ENCODE results near the gene TTC21B.
A peak's percentile ranks its signal among the peaks of the same experiment; 100 is the strongest.

Gene TTC21B

DNA sequence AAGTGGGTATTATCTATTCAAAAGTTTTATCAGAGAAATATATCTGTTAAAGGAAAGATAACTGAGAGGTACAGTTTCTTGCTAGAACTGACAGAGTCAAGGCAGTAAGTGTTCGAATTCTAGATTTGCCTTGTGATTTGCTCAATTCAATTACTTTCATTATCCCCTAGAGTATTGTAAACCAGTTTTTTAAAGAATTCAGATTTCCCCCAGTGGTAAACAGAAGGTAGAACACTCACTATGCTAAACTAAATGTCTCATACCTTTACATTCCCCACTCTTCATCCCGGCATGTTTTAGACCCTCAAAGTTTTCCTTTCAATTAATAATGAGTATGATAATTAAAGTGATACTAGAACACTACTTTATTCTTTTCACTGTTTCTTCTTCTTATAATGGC lies 28.6 kb downstream of the TTC21B start:
- no peak for DNase-seq (ENCODE audit: low spot score)

GRCh38 chr2:165920748-165921147 lies 32.8 kb downstream of the TTC21B start:
- no peak for DNase-seq (ENCODE audit: low spot score)

- DNase-seq (ENCODE audit: low spot score) = no peak
Observed at GRCh38 chr2:165913636-165914035, 39.9 kb downstream of the TTC21B start.

- no peak for DNase-seq (ENCODE audit: low spot score)
Observed at GRCh38 chr2:165911981-165912380, 41.6 kb downstream of the TTC21B start.

GRCh38 chr2:165911231-165911630 lies 42.3 kb downstream of the TTC21B start:
- DNase-seq (ENCODE audit: low spot score) = peak; percentile 10

DNA sequence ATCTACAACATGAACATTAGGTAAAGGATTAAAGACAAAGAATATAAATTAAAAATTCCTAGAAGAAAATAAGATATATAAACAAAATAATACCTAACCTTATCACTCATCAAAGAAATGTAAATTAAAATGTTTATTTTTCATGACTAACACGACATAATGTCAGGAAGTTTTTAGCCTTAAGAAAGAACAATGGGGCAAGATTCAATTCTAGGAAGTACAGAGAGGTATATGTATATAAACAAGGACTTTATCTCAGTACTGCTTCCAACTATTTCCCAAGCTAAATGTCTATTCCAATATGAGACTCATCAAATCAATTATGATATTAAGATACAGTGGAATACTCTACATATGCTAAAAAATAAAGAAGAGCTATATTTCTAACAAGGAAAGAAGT lies 44.1 kb downstream of the TTC21B start:
- DNase-seq (ENCODE audit: low spot score) = no peak

GRCh38 chr2:165905854-165906253 lies 47.7 kb downstream of the TTC21B start:
- DNase-seq (ENCODE audit: low spot score) = peak; percentile 4

DNA sequence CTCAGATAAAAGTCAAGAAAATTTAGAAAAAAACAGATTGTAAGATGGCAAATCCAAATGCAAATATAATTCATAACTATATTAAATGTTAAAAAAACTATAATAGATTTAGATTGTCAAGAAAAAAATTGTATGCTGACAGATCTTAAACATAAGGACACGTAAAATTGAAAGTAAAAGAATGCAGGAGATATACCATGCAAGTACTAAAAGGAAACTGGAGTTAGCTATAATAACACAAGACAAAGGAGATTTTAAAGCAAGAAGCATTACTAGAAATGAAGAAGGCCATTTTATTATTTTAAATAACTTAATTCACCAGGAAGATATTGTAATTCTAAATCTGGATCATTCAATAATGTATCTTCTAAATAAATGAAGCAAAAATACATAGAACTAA lies 48.3 kb downstream of the TTC21B start:
- no peak for DNase-seq (ENCODE audit: low spot score)

DNA sequence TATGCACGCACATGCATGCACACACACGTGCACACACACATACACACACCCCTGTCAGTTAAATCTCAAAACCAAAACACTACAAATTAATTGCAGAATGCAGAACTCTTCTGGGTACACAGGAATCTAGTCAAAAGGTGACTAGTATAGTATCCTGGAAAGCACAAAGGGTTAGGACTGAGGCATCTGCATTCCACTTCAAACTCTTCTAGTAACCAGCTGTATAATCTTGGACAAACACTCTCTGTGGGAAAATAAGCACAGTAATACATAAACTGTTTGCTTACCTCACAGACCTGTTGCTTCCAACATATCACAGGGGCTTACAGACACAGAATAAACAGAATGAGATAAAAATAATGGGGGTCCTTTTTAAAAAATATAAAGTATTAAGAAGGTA lies 49.1 kb downstream of the TTC21B start:
- DNase-seq (ENCODE audit: low spot score) = no peak

- no peak for DNase-seq (ENCODE audit: low spot score)
Observed at GRCh38 chr2:165903406-165903805, 50.2 kb downstream of the TTC21B start.

DNA sequence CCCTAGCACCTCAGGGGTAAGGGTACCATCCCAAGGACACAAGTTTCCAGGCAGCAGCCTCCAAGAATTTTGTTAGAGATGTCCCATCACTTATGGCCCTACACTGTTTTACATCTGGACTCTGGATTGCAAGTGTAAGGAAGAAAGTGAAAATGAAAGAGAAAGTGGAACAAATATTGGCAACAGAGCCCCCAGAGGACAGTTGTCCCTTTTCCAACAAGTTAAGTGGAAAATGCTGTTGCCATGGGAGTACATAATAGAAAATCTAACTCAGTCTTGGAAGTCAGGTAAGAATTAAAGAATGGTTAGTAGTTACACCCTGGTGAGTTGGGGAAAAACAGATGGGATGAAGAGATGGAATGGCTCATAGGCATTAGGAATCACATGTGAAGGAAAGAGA lies 50.6 kb downstream of the TTC21B start:
- DNase-seq (ENCODE audit: low spot score) = peak; percentile 24

GRCh38 chr2:165901620-165902298 lies 51.8 kb downstream of the TTC21B start:
- DNase-seq (ENCODE audit: low spot score) = no peak

DNA sequence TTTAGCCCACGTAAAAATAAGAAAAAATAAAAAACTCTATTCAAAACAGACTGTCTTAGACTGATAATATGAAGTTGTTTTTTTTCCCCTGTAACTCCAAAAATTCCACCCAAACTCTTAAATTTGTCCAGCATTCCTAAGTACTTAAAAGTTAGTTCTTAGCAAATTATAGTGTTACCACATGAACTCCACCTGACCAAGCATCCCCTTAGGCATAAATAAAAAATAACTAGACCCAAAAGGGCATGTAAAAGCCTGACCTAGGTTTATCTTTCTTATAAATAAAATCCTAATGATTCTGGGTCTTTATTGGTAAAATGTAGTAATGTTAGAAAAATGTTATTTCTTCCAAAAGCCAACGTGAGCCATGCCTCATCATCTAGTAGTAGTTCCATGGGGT lies 54.3 kb downstream of the TTC21B start:
- no peak for DNase-seq (ENCODE audit: low spot score)

DNA sequence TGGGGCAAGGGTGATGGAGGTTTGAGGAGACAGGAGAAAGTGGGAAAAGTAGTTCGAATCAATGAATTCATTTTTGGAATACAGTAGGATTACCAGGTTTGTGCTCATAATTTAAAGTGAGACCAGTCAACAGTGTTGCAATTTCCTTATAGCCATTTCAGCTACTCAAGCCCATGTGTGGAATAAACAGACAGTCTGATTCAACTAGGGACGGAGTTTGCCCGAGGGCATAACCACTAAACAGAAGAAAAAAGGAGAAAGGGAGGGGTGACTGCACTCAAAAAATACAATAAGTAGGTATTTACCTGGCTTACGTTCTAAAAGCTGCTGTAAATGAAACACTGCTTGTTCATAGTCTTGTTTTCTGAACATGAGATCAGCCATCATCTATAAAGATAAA lies 55.2 kb downstream of the TTC21B start:
- no peak for DNase-seq (ENCODE audit: low spot score)

DNA sequence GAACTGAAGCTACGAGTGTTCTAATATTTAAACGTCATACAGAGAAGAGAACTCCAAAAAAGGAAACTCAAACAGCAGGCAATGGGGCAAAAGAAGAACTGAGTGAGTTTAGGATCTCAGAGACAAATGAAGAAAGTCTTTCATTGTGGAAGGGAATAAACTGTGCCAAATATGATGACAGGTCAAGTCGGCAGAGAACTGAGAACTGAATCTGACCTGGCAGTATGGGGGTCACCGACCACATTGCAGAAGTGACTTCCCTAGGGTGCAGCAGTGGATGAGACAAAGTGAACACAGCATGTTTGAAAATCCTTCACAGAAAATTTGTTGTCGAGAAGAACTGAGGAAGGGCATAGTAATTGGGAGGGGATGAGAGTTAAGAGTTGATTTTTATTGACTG lies 55.9 kb downstream of the TTC21B start:
- no peak for DNase-seq (ENCODE audit: low spot score)

DNA sequence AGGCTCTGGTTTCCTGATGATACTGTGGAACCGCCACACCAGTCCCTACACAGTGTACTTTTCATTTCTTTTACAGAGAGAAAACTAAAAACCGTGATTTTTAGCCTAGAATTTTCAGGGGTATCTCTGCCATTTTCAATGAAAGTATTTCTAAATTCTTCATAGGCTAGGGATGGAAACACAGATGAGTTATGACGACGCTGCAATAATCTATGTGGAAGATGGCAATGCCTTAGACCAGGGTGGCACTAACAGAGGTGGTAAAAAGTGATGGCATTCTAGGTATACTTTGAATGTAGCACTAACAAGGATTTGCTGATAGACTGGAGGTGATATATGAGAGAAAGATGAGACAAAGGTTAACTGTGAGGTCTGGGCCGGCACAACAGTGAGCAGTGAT lies 56.5 kb downstream of the TTC21B start:
- no peak for DNase-seq (ENCODE audit: low spot score)

DNA sequence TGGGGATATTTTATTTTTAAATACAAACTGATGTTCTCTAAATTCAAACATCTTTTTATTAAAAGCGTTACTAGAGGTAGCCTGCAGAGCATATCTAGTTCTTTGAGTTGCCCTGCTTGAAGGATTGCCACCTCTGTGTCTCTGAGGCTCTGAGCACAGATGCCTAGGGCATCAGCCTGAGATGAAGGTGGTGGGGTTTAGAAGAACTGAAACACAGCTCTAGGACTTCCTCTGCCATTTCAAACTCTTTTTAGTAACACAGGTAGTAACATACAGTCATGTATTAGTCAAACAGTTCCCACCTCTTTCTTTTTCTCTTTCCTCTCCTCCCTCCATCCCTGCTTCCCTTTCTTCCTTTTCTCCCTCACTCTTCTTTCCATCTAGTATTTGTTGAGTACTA lies 57.6 kb downstream of the TTC21B start:
- no peak for DNase-seq (ENCODE audit: low spot score)

DNA sequence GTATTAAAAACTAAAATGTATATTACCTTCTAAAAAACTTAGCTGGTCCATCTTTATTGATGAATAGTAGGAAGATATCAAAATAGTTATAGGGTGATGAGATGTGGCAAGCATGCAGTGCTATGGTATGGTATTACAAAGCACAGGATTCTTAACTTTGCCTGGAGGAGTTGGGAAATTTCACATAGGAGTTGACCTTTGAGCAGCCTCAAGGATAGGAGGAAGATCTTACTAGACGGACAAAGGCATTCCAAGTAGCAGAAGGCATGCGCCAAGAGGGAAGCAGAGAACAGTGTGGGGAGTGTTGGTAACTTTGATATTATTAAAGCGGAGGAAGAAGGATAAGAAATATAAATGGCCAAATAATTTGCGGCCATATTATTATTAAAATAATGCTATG lies 60.0 kb downstream of the TTC21B start:
- no peak for DNase-seq (ENCODE audit: low spot score)

GRCh38 chr2:165892526-165892925 lies 61.0 kb downstream of the TTC21B start:
- DNase-seq (ENCODE audit: low spot score) = no peak

DNA sequence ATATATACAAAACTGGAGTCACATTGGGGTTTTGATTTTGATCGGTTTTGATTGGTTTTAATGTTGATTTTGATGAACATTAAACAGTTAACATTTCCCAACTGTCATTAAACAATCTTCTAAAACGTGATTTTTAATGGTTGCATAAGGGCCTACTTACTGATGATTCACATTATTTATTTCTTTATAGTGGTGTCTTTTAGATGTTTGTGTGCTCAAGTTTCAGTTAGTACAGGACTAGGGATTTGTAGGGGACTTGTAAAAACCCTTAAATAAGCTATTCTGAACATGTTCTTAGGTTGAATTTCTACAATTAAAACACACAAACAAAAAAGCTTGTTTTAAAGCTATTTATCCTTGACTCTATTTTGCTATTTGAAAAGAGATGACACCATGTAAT lies 61.6 kb downstream of the TTC21B start:
- no peak for DNase-seq (ENCODE audit: low spot score)

DNA sequence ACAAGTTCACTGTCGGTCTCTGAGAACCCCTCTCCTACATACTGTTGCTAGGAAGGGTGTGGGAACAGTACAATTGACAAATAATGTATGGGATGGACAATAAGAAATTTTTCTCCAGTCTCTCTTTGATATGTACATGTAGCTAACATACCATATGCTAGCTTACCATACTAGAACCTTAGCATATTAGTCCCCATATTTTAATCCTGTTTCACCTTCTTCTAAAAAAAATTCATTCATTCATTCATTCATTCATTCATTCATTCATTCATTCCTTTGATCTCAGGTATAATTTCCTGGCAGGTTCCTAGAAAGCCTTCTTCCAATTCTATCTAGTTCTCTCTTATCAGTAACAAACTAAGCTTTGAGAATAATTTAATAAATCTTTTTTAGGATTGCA lies 62.2 kb downstream of the TTC21B start:
- no peak for DNase-seq (ENCODE audit: low spot score)

- no peak for DNase-seq (ENCODE audit: low spot score)
Observed at GRCh38 chr2:165889798-165890197, 63.8 kb downstream of the TTC21B start.

DNA sequence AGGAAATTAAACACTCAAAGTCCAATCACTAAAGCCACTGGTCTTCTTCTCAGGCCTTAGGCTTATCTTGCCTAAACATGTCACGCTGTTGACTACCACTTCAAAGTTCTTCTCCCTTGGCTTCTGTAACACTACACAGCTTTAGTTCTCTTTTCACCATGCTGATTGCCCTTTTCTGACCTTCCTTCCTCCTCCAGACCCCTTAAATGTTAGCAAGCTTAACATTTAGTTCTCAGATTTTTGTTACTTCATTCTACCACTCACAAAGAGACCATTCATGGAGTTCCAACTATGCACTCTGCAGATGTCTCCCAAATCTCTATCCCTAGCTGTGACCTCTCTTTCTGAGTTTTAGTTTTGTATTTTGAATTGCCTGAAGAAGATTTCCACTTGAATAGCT lies 64.4 kb downstream of the TTC21B start:
- DNase-seq (ENCODE audit: low spot score) = no peak

GRCh38 chr2:165888171-165888570 lies 65.4 kb downstream of the TTC21B start:
- DNase-seq (ENCODE audit: low spot score) = no peak
